Superior temporal gyrus (tissue), 1 donor: ENCODE measurements around the gene AMMECR1L.
A peak's percentile ranks its signal among the peaks of the same experiment; 100 is the strongest.
"Not testable (repeated sequence)": the region's sequence is repeated elsewhere in the genome, so short reads cannot be mapped to it uniquely, and the experiment has no call there.

Experiments
- DNase-seq: peaks from one replicate; pipeline ENCODE4 v3.0.0-alpha.2; 2016; ENCODE audit errors: extremely low spot score

AMMECR1L gene

GRCh38 chr2:127887082-127887775 lies 1.5 kb upstream of the AMMECR1L start:
- DNase-seq, result peak; percentile 40

GRCh38 chr2:127886593-127886935 lies 808 bp upstream of the AMMECR1L start:
- not testable (repeated sequence) for DNase-seq

GRCh38 chr2:127884861-127885740 lies 655 bp downstream of the AMMECR1L start:
- not testable (repeated sequence) for DNase-seq

DNA sequence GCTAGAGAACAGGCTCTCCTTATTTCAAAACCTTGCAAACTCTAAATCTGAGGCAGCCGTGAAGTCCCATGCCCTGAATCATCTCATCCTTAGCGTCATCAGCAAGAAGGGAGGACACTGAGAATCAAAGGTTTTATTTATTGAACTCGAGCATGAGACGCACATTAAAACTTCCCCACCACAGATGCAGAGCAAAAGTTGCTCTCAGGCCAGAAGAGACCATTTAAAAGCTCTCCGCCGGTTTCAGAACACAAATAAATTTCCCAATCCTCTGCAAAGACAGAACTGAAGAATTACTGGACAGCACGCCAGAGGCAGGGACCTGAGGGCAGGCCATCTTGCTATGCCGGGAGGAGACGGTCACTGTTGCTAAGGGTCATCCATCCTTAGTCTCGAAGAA lies 1.3 kb downstream of the AMMECR1L start:
- DNase-seq, result no peak

- no peak for DNase-seq
Measured at GRCh38 chr2:127879899-127880298, 5.9 kb downstream of the AMMECR1L start.

DNA sequence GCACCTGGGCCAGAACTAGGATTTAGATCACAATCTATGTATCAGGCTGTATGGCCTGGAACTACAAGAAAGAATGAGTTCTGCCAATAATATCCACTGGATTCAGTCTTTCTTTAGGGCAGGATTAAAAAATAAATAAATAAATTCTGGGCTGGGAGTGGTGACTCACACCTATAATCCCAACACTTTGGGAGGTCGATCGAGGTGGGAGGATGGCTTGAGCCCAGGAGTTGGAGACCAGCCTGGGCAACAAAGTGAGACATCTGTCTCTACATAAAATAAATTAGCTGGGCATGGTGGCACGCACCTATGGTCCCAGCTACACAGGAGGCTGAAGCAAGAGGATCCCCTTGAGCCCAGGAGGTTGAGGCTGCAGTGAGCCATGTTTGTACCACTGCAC lies 8.1 kb downstream of the AMMECR1L start:
- no peak for DNase-seq

DNA sequence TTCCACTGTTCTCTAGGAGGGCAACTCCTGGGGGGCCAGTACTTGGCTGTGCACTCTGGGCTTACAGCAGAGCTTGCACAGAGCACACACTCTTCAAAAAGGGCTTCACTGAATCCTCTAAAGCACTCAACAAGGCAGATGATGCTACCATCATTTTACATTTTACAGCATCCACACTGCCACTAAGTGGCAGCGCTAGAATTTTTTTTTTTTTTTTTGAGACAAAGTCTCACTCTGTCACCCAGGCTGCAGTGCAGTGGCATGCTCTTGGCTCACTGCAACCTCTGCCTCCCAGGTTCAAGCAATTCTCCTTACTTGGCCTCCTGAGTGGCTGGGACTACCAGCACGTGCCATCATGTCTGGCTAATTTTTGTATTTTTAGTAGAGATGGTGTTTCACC lies 8.6 kb downstream of the AMMECR1L start:
- DNase-seq, result no peak

GRCh38 chr2:127874378-127875269 lies 11.1 kb downstream of the AMMECR1L start:
- DNase-seq, result no peak

DNA sequence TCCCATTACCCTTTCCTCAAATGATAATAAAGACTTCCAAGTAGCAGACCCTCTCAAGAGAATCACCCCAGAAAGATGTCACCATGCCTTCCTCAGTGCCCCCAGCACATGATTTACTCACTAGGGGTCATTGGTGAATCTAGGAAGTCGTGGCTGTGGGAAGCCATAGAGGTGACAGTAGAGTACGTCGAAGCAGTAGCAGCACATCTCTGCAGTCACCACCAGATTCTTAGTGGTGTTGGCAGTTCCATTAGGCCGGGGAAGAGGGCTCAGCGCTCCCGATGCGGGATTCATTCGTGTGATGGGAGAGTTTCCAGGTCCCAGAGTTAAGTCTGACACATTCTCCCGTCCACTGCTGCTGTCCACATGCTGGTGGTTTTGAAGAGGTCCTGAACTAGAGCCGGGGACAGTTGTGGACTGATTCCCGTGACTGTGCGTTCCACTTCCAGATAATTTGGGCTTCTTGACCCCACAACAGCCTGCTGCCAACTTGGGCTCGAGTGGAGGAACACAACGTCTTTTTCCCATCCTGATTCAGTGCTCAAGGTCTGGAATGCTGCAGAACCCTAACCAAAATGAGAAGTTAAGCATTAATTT lies 12.0 kb downstream of the AMMECR1L start:
- DNase-seq, result no peak

- DNase-seq, result no peak
Measured at GRCh38 chr2:127872354-127872753, 13.4 kb downstream of the AMMECR1L start.

DNA sequence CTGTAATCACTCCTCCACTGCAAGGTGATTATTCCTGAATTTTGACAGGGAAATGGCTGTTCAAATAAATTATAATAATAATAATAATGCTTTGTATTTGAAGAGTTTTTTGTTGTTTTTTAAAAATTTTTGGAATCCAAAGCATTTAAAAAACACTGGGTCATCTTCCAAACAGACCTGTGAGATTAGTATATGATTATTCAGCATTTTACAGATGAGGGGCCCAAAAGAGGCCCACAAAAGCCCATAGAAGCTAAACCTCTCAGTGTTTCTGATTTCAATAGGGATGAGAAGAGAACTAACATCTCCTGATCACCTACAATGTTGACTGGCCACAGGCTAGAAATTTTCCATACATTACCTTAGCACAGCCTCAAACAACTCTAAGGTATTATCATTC lies 19.8 kb downstream of the AMMECR1L start:
- DNase-seq, result no peak

DNA sequence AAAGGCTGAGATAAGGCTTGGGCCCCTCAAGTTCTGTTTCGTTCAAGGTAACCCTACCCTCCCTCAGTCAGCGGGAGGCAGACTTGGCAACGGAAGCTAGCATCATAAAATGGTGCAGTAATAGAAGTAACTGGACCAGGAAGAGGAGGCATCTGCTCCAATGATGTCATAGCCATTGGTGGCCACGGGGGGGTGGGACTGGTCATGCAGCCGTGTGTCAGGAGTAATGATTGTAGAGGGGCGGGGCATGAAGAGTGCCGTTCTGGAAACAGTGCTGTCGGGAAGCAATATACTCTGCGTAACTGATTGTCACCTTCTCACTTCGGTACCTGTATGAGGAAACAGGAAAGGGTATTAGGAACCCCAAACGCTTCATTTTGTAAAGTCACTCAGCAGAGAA lies 20.9 kb downstream of the AMMECR1L start:
- DNase-seq, result no peak

DNA sequence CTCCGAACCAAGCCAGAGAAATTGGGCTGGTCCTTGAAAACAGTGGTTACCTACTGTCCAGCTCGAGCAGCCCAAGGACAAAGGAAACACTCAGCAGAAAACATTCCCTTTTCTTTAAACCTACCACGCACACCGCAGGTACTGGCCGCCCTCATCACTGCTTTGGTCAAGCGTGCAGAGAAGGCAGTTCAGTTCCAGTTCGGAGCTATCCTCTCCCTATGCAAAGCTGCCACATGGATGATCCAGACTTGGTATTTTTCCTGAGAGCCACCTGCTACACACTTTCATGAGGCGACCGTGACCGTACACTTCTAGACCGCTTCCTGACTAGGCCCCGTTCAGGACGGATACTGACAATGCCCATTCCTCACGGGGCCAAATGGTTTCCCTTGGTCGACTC lies 23.5 kb downstream of the AMMECR1L start:
- DNase-seq, result no peak

DNA sequence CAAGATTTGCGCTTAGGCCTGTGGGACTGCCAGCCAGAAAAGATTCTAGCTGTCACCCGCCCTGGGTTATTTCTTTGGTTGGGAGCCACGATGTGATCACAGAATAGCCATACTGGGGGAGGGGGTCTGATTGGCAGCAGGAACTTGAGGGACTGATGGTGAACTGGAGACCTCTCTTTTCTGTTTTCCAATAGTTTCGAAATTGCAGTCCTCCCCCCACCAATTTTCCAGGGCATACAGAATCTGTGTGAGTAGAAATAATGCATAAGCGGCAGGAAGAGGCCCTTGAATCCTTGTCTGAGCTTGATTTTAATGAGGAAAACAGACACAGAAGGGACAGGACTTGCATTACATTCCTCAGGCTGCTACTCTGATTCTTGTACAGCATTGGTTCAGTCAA lies 25.6 kb downstream of the AMMECR1L start:
- DNase-seq, result no peak

DNA sequence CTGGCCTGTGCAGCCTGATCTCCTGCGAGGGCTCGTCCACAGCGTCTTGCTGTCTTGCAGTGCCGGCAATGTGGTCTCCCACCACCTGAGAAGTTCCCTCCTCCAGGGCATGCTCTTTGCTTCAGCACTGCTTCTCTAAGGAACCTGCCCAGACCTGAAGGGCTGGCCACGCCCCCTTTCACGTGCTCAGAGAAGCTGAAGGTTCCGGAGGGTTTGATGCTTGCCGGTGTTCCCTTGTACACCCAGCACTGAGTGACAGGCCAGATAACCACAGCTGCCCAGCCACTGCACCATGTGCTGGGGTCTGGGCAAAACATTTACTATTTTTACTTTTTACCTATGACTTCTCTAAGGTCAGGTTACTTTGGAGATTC lies 26.1 kb downstream of the AMMECR1L start:
- no peak for DNase-seq

DNA sequence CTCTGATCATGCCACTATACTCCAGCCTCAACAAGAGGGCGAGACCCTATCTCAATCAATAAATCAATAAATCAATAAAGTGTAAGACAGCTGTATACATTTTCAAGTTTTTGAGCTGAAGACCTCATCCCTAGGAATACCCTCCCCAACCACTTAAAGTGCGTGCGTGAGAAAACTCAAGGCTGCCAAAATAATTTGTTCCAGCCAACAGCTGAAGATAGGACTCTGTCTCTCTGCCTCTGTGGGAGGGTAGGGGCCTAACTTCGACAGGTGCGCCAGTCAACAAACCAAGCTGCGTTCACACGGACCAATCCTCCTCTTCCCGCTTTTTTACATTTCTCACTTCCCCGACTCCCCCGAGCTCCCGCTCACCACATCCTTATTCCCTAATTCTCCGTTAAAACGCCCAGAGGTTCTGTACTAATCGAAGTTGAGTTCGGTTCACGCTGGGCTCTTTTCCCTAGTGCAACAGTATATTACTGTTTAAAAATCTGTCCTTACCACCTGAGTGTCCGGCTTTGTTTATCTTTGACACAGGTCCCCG lies 28.4 kb downstream of the AMMECR1L start:
- DNase-seq, result no peak

- no peak for DNase-seq
Measured at GRCh38 chr2:127853671-127854070, 32.1 kb downstream of the AMMECR1L start.

DNA sequence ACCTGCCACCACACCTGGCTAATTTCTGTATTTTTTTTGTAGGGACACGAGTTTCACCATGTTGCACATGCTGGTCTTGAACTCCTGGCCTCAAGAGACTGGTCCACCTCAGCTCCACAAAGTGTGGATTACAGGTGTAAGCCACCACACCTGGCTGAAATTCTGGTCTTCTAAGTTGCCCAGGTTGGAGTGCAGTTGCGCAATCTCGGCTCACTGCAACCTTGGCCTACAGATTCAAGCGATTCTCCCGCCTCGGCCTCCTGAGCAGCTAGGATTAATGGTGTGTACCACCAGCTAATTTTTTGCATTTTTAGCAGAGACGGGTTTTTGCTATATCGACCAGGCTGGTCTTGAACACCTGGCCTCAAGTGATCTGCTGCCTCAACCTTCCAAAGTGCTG lies 33.4 kb downstream of the AMMECR1L start:
- DNase-seq, result no peak

DNA sequence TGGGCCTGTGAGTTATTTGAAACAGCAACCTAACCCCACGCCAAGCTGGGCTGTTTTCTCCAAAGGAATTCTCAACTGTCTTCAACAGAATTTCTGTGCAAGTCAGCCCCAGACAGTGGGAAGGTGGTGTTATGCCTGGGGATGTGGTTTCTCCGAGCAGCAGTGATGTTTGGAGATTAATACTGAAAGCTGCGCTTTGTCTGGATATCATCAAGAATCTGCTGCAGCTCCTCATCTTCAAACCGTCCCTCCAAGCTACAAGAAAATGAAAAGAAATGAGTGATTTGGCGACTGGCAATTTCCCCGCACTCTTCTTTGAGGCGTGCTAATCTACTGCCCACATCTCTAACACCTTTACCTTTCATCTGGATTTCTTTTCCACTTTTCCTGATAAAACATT lies 37.8 kb downstream of the AMMECR1L start:
- no peak for DNase-seq

- peak; percentile 54 for DNase-seq
Measured at GRCh38 chr2:127844973-127845372, 40.8 kb downstream of the AMMECR1L start.

GRCh38 chr2:127843677-127844076 lies 42.1 kb downstream of the AMMECR1L start:
- DNase-seq, result no peak
